Fibroblast of lung (primary cell): ENCODE results near the gene SFT2D1. TPM values are rescaled to one million over a fixed set of nuclear protein-coding genes. Genes with fewer than 3 reads are reported as not detected.

Experiments
- DNase-seq, 2 donors: peaks; one replicate each; pipeline versions ENCODE4 v3.0.0 to v3.0.0-alpha.2; 2010; ENCODE audit warnings: low read depth in 2 of 2
- H2AFZ ChIP-seq: 2 replicates; pipeline ENCODE4 v1.5.1; 2012; ENCODE audit warnings: low read length, control low read depth, inconsistent platforms
- H3K27ac ChIP-seq: 2 replicates; pipeline ENCODE4 v1.5.1; 2011; ENCODE audit warnings: low read length, control low read depth; ENCODE audit not compliant: insufficient read depth
- H3K27me3 ChIP-seq: 2 replicates; pipeline ENCODE4 v1.5.1; 2011; ENCODE audit warnings: mild to moderate bottlenecking, low read length; ENCODE audit not compliant: control insufficient read depth, insufficient read depth
- H3K36me3 ChIP-seq: 2 replicates; pipeline ENCODE4 v1.5.1; 2011; ENCODE audit warnings: low read length; ENCODE audit not compliant: control insufficient read depth, insufficient read depth
- H3K4me1 ChIP-seq: 2 replicates; pipeline ENCODE4 v1.5.1; 2011; ENCODE audit warnings: low read length; ENCODE audit not compliant: control insufficient read depth, insufficient read depth; ENCODE audit errors: extremely low read depth
- H3K4me2 ChIP-seq: 2 replicates; pipeline ENCODE4 v1.5.1; 2011; ENCODE audit warnings: low read length, control low read depth; ENCODE audit not compliant: insufficient read depth; ENCODE audit errors: extremely low read depth
- H3K4me3 ChIP-seq, 4 experiments: fragments of 200-600 bp in 1 of 4; sonication (generic) in 1 of 4; replicated peaks in 1 of 4; 2 replicates each; pipeline ENCODE4 v1.5.1; 2011 to 2016; ENCODE audit warnings: low read length in 4 of 4, low read depth in 3 of 4, mild to moderate bottlenecking in 3 of 4, control low read depth in 2 of 4, inconsistent platforms in 1 of 4, mixed read lengths in 1 of 4; ENCODE audit not compliant: insufficient read depth in 1 of 4; ENCODE audit errors: control extremely low read depth in 1 of 4
- H3K79me2 ChIP-seq: 2 replicates; pipeline ENCODE4 v1.5.1; 2012; ENCODE audit warnings: mild to moderate bottlenecking, low read length, inconsistent platforms; ENCODE audit not compliant: control insufficient read depth, insufficient read depth
- H3K9ac ChIP-seq: 2 replicates; pipeline ENCODE4 v1.5.1; 2011; ENCODE audit warnings: mild to moderate bottlenecking, low read length, control low read depth; ENCODE audit not compliant: insufficient read depth
- H3K9me3 ChIP-seq: 2 replicates; pipeline ENCODE4 v1.5.1; 2012; ENCODE audit warnings: low read depth, low read length; ENCODE audit not compliant: control insufficient read depth, insufficient read depth
- H4K20me1 ChIP-seq: 2 replicates; pipeline ENCODE4 v1.5.1; 2011; ENCODE audit warnings: low read length; ENCODE audit not compliant: control insufficient read depth, insufficient read depth; ENCODE audit errors: extremely low read depth
- CTCF ChIP-seq, 2 donors: IDR thresholded peaks in 1 of 2; conservative IDR thresholded peaks in 1 of 2; 1 replicate in 1 of 2; 2 replicates in 1 of 2; pipeline ENCODE4 v1.5.1; 2011 to 2012; ENCODE audit warnings: low read length in 2 of 2, control low read depth in 1 of 2, inconsistent platforms in 1 of 2, low read depth in 1 of 2, mild to moderate bottlenecking in 1 of 2
- EZH2 ChIP-seq: IDR thresholded peaks from 2 replicates; pipeline ENCODE4 v1.5.1; 2012; ENCODE audit warnings: low read length, control low read depth, mild to moderate bottlenecking; ENCODE audit errors: missing control alignments
- polyA plus RNA-seq, 2 donors: library from polyadenylated mRNA; depleted of rRNA in 1 of 2; stranded (reverse) in 1 of 2; unstranded in 1 of 2; fragments of >200 nt; gene quantifications; 2 replicates each; pipeline ENCODE4 v1.2.1, GENCODE V29; 2011 to 2012; ENCODE audit warnings: missing spikeins in 1 of 2
- total RNA-seq: library from RNA; depleted of rRNA; stranded (reverse); fragments of >200 nt; gene quantifications from 2 replicates; pipeline ENCODE4 v1.2.1, GENCODE V29; 2014

The SFT2D1 gene
- total and polyA plus RNA-seq, 2 donors (not counting 1 experiment from before 2014, with no cell fraction given), result 34.8 to 86.0 TPM

GRCh38 chr6:166344240-166344639 is 1.9 kb upstream of the SFT2D1 start:
- no peak overlapping the region for H3K9ac ChIP-seq
- H4K20me1 ChIP-seq, result no peaks in the 10 kb centered on the region
- H3K4me3 ChIP-seq, result no peak overlapping the region
- no peak overlapping the region for H3K4me2 ChIP-seq
- H3K36me3 ChIP-seq, result no peaks in the 10 kb centered on the region
- no peak overlapping the region for H3K27ac ChIP-seq
- no peak for TF ChIP-seq EZH2
- peak in 1 of 2 donors; percentile 62 for DNase-seq
- H3K27me3 ChIP-seq, result no peaks in the 10 kb centered on the region
- H2AFZ ChIP-seq, result no peak overlapping the region
- no peaks in the 10 kb centered on the region for H3K9me3 ChIP-seq
- peaks cover 2% of the 10 kb centered on the region for H3K4me1 ChIP-seq
- H3K79me2 ChIP-seq, result peaks cover 30% of the 10 kb centered on the region

GRCh38 chr6:166343150-166343487 is 774 bp upstream of the SFT2D1 start:
- TF ChIP-seq EZH2 (no peak), CTCF (conservative IDR thresholded peaks at IDR 0.05 in 1 of 2, IDR thresholded peaks at IDR 0.05 in 1 of 2; ENCODE audit: low read depth in 1 of 2, low read length in 2 of 2) (no peak)
- H3K27me3 ChIP-seq, result no peaks in the 10 kb centered on the region

GRCh38 chr6:166341977-166342348 is 382 bp downstream of the SFT2D1 start:
- no peaks in the 10 kb centered on the region for H3K27me3 ChIP-seq
- H3K9me3 ChIP-seq, result no peaks in the 10 kb centered on the region
- H3K79me2 ChIP-seq, result peaks cover 53% of the 10 kb centered on the region
- peak; percentile 16 to 23 for DNase-seq
- peak overlapping the region; percentile 89 for H2AFZ ChIP-seq
- H4K20me1 ChIP-seq, result no peaks in the 10 kb centered on the region
- peak overlapping the region; percentile 99 for H3K4me2 ChIP-seq
- TF ChIP-seq CTCF (conservative IDR thresholded peaks at IDR 0.05 in 1 of 2, IDR thresholded peaks at IDR 0.05 in 1 of 2; ENCODE audit: low read depth in 1 of 2, low read length in 2 of 2) (no peak), EZH2 (no peak)
- peak overlapping the region; percentile 85 to 100 (median 96) for H3K4me3 ChIP-seq
- H3K27ac ChIP-seq, result peak overlapping the region; percentile 96
- peak overlapping the region; percentile 99 for H3K9ac ChIP-seq
- no peaks in the 10 kb centered on the region for H3K36me3 ChIP-seq
- H3K4me1 ChIP-seq, result peaks cover 2% of the 10 kb centered on the region

More at GRCh38 chr6:166343150-166343487, 774 bp upstream of the SFT2D1 start:
- no peaks in the 10 kb centered on the region for H3K36me3 ChIP-seq
- H4K20me1 ChIP-seq, result no peaks in the 10 kb centered on the region
- peak overlapping the region; percentile 89 for H3K4me2 ChIP-seq
- peaks cover 42% of the 10 kb centered on the region for H3K79me2 ChIP-seq
- DNase-seq, result peak in 1 of 2 donors; percentile 8
- H3K4me1 ChIP-seq, result peaks cover 2% of the 10 kb centered on the region
- H2AFZ ChIP-seq, result peak overlapping the region; percentile 100
- peak overlapping the region; percentile 99 for H3K9ac ChIP-seq
- no peaks in the 10 kb centered on the region for H3K9me3 ChIP-seq
- H3K27ac ChIP-seq, result peak overlapping the region; percentile 96
- peak overlapping the region; percentile 85 to 100 (median 96) for H3K4me3 ChIP-seq
